Ovary (tissue), 3 donors: ENCODE results near the gene CD52.

Experiments
- EP300 ChIP-seq: sonication (generic); formaldehyde crosslinking; IDR thresholded peaks from one replicate; pipeline ENCODE4 v1.6.1; 2017; ENCODE audit warnings: antibody characterized with exemption
- POLR2A ChIP-seq: fragments of 450-650 bp; IDR thresholded peaks from one replicate; pipeline ENCODE4 v1.6.1; 2017; ENCODE audit warnings: antibody characterized with exemption, mild to moderate bottlenecking, moderate library complexity
- TF ChIP-seq, protein P1 (sequence below), 3 donors: fragments of 450-650 bp in 2 of 3; fragments of 200-600 bp in 1 of 3; IDR thresholded peaks; one replicate each; pipeline versions ENCODE4 v1.5.1 to v1.8.0; 2016 to 2022; ENCODE audit warnings: antibody characterized with exemption in 3 of 3, mild to moderate bottlenecking in 1 of 3
- donor health status: DM: no; HTN: no; CAD: no.

DNA sequence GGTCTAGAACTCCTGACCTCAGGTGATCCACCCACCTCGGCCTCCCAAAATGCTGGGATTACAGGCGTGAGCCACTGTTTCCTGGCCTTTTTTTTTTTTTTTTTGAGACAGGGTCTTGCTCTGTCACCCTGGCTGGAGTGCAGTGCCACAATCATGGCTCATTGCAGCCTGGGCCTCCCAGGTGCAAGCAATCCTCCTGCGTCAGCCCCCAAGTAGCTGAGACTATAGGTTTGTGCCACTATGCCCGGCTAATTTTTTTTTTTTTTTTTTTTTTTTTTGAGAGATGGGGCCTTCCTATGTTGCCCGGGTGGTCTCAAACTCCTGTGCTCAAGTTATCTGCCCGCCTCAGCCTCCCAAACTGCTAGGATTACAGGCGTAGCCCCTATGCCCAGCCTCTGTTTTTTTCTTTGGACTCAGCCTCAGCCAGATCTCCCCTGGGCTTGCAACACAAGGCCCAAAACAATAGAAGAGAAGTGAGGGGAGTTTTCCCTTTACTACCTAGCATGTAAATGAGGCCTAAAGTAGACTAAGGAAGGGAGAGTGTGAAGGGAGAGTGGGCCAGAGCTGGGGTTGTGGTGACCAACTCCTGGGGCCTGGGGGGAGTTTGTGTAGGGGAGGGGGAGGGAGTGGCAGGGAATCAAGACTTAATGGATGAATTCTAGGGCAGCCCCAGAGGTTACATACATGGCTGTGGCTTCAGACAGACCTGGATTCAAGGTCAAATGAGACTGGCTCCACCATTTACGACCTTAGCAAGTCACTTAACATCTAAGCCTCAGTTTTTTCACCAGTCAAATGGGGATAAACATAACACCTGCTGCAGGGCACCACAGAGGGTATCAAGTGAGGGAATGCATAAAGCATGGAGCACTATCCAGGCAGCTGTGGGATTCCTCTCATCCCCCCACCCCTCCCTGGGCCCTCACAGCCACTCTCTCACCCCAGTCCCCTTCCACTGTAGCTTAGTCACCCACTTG is 1.6 kb upstream of the CD52 start:
- TF ChIP-seq, protein P1, sequence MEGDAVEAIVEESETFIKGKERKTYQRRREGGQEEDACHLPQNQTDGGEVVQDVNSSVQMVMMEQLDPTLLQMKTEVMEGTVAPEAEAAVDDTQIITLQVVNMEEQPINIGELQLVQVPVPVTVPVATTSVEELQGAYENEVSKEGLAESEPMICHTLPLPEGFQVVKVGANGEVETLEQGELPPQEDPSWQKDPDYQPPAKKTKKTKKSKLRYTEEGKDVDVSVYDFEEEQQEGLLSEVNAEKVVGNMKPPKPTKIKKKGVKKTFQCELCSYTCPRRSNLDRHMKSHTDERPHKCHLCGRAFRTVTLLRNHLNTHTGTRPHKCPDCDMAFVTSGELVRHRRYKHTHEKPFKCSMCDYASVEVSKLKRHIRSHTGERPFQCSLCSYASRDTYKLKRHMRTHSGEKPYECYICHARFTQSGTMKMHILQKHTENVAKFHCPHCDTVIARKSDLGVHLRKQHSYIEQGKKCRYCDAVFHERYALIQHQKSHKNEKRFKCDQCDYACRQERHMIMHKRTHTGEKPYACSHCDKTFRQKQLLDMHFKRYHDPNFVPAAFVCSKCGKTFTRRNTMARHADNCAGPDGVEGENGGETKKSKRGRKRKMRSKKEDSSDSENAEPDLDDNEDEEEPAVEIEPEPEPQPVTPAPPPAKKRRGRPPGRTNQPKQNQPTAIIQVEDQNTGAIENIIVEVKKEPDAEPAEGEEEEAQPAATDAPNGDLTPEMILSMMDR (IDR thresholded peaks at IDR 0.05) = no peak
- no peak for TF ChIP-seq EP300
- TF ChIP-seq POLR2A = no peak
